ENCODE measurements around the gene CORO1C.

The CORO1C gene

DNA sequence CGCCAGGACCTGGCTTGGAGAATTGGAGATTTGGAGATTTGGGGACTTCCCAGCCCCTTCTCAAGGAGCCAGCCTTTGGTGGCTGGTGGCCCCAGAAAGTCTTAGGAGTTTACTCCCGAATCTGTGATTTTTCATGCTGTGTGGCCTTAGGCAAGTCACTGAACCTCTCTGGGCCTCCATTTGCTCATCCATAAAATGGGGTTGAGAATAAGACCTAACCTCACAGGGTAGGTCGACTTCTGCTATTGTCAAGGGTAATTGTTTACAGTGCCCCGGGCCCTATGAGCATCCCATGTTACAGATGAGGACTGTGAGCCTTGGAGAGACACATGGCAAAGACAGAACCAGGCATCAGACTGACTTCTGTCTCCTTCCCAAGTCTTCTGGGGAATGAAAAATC, 117.3 kb downstream of the CORO1C start:
- no peak for DNase-seq (ENCODE audit: low spot score)

DNA sequence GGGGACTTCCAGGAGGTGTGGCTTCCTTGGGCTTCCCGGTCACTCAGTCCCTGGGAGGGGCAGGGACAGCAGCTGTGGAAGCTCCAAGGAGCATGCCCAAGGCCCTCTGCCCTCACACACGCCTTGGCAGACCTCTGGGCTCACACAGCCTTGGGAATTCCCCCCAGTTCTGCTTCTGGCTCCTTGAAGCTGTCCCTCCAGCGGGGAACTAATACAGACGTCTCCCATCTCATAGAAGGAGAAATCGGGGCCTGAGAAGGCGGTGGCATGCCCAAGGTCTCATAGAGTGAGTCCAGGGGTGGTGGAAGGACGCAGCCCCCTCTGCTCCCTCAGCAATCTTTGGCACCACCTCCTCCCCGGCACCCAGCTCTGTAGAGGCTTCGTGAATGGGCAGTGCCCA, 117.8 kb downstream of the CORO1C start:
- DNase-seq (ENCODE audit: low spot score) = no peak

DNA sequence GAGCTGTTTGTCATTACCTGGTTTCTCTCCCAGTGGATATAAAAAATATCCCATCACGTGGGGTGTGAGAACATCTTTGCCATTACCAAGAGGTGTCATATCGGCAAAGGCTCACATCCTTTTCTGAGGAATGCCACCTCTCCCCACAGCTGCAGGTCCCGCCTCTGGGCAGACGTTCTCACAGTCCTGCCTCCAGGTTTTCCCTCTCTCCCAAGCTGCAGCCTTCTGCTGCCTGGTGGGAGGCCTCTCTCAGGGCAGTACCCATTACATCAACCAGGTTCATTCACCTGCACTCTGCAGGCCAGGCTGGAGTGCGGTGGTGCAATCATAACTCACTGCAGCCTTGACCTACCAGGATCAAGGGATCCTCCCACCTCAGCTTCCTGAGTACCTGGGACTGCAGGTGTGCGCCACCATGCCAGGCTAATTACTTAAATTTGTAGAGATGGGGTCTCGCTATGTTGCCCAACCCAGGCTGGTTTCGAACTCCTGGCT, 118.5 kb downstream of the CORO1C start:
- no peak for DNase-seq (ENCODE audit: low spot score)

DNA sequence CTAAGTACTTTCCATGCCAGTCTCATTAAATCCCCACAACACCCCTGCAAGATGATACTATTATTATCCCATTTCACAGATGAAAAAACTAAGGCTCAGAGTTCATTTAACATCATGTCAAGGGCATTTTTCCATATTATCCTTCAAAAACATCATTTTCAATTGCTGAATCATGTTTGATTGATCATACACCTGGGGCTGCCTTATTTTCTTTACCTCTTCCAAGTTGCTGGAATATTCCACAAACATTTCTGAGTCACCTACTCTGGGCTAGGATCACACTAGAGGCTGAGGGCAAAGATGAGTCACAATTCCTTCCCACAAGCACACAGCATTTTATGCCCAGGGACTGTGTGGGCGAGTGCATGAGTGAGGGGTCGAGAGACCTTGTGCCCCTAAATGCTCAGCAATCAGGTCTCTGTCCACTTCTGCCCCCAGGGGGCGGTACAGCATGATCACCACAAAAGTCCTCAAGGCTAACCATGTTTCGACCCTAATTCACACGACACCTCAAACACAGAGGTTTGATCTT, 119.4 kb downstream of the CORO1C start:
- peak; percentile 73 for DNase-seq (ENCODE audit: low spot score)

DNA sequence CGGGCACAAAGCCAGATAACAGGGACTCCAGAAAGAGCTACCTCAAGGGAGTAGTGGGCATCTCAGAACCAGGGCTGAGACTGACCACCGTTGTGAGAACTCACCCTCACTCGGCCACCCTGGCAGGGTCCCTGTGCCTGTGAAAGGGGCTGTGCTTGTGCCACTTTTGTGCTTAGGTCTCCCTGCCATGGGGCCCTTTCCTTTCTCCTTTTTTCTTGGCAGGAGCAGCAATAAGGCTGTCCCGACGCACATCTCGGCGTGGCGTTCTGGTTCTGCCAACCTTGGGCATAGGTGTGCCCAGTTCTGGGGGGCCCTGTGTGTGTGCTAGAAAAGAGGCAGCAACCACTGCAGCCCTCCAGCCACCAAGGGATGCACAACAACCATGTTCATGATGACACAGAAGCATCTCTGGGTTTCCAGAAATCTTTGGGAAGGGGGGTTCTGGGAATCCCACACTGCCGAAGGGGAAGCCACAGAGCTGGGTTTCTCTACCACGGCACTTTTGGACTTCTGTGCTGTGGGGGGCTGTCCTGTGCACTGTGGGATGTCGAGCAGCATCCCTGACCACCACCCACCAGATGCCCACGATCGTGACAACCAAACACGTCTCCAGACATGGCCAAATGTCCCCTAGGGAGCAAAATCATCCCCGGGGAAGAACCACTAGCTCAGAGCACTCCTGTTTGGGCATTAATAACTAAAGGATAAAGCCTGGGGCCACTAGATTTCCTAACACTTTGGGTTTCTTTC, 120.3 kb downstream of the CORO1C start:
- DNase-seq (ENCODE audit: low spot score) = no peak

DNA sequence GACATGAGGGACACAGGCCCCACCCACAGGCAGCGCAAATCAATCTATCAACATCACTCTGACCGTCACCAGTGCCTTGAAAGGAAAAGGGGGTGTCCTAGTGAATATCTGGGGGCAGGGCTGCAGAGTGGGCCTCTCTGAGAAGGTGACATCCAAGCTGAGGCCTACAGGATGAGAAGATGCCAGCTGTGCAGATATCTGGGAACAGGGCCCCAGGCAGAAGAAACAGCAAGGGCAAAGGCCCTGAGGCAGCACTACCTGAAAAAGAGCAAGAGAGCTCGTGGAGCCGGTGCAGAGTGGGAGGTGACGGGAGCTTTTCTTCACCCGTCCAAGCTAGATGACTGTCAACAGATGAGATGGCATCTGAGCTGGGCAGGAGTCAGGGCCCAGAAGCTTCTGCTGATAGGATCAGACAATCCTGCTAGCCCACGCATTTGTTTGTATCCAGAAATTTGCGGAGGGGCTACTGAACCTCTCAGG, 120.9 kb downstream of the CORO1C start:
- no peak for DNase-seq (ENCODE audit: low spot score)

DNA sequence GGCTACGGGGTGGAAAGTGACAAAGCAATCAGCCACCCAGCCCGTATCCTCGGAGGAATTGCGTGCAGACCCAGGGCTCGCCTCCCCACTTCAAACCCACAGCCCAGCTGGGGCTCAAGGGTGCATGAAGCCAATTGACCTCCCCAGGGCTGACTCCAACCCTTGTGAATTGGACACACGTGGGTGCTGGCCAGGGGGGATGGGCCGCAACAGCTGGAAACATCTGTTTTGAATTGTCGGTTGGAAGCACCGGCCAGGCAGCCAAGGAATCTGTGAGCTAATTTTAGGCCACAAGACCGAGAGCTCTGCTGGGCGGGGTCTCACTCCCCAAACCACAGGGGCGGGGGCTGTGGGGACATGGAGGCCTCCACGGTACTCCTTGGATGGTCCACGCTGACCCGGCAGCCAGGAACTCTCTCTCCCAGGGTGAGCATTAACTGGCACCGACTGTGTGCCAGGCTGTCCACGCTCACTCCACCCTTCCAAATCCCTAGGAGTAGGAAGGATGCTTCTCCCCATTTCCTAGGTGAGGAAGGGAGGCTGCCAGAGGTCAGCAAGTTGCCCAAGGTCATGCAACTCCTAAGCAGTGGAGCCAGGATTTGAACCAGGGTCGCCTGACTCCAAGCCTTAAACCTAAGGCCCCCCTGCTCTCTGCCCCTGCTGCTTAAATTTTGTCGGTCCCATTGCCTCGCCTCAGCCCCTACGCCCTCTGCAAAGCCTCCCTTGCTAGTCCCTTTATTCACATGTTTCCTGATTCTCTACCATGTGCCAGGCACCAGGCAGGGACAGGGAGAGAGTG, 121.6 kb downstream of the CORO1C start:
- peak; percentile 69 for DNase-seq (ENCODE audit: low spot score)

DNA sequence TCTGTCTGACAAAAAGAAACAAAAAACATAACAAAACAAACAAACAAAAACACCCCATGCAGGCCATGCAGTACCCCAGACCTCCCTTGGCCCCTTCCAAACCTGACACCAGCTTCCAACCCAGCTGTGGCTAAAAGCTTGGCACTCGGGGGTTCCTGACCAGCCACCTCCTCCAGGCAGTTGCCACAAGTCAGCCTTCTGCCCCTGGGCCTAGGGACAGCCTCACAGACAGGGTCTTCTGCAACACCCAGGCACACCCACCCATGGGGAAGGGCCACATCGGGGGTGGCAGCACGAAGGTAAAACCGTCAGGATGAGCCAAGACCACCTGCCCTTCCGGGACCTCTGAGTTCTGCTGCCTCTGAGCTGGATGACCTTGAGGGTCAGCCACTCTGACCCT, 122.7 kb downstream of the CORO1C start:
- DNase-seq (ENCODE audit: low spot score) = no peak

DNA sequence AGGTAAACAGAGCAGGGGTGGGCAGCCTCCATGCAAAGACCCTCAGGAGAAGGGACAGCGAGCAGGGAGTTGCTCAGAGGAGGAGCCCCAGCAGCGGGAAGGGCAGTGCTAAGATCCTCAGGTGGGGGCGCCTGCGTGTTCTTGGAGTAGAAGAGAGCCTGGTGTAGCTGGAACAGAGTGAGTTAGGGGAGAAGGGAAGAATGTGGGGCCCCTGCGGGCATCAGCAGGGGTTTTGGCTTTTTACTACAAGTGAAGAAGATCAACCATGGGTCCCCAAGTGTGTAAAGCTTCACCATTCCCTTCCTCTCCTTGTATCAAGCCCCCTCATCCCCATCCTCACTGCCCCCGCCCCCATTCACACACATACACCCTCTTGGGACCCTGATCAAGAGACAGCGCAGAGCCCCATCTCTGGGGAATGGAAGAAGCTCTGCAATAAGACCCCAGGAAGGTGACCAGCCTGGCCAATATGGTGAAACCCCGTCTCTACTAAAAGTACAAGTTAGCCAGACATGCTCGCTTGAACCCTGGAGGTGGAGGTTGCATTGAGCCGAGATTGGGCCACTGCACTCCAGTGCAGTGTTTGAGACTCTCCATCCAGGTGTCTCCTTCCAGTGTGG, 123.2 kb downstream of the CORO1C start:
- DNase-seq (ENCODE audit: low spot score) = no peak

DNA sequence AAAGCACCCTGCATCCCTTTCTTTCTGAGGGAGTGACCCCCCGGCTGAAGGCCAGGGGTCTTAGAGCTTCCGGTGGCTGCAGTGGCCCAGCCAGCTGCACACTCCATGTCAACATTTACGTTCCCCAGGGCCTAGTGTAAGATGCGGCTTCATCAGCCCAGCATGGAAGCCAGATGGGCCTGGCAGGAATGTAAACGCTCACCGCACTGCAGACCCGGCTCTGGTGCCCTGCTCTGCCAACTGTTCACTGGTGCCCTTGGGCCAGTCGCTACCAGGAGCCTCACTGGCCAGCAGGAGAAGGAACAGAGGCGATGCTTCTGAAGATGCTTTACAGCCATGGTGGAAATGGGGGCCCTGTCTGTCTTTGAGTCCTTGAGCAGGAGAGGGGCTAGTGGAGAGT, 124.8 kb downstream of the CORO1C start:
- no peak for DNase-seq (ENCODE audit: low spot score)

DNA sequence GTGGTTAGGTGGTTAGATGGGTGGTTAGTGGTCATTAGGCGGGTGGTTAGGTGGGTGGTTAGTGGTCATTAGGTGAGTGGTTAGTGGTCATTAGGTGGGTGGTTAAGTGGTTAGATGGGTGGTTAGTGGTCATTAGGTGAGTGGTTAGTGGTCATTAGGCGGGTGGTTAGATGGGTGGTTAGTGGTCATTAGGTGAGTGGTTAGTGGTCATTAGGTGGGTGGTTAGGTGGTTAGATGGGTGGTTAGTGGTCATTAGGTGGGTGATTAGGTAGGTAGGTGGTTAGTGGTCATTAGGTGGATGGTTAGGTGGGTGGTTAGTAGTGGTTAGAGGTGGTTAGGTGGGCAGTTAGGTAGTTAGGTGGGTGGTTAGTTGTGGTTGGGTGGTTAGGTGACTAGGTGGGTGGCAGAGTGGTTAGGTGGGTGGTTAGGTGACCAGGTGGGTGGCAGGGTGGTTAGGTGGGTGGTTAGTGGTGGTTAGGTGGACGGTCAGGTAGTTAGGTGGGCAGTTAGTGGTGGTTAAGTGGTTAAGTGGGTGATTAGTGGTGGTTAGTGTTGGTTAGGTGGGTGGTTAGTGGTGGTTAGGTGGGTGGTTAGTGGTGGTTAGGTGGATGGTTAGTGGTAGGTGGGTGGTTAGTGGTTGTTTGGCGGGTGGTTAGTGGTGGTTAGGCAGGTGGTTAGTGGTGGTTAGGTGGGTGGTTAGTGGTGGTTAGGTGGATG, 125.5 kb downstream of the CORO1C start:
- DNase-seq (ENCODE audit: low spot score) = no peak

DNA sequence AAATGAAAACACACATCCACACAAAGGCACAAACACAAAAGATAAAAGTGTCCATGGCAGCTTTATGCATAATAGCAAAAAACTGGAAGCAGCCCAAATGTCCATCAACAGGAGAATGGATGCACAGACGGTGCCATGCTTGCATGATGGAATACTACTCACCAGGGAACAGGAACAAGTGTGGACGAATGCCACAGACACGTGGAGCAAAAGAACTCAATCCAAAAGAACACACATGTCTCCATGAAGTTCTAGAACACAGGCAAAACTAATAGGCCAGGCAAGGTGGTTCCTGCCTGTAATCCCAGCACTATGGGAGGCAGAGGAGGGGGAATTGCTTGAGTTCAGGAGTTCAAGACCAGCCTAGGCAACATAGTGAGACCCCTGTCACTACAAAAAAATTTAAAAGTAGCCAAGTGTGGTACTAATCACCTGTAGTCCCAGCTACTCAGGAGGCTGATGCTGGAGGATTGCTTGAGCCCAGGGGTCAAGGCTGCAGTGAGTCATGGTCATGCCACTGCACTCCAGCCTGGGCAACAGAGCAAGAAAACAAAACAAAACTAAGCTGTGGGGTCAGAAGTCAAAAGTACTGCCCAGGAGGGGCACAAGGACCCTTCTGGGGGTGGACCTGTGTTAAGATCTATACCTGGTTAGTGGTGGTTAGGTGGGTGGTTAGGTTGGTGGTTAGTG, 126.2 kb downstream of the CORO1C start:
- no peak for DNase-seq (ENCODE audit: low spot score)

DNA sequence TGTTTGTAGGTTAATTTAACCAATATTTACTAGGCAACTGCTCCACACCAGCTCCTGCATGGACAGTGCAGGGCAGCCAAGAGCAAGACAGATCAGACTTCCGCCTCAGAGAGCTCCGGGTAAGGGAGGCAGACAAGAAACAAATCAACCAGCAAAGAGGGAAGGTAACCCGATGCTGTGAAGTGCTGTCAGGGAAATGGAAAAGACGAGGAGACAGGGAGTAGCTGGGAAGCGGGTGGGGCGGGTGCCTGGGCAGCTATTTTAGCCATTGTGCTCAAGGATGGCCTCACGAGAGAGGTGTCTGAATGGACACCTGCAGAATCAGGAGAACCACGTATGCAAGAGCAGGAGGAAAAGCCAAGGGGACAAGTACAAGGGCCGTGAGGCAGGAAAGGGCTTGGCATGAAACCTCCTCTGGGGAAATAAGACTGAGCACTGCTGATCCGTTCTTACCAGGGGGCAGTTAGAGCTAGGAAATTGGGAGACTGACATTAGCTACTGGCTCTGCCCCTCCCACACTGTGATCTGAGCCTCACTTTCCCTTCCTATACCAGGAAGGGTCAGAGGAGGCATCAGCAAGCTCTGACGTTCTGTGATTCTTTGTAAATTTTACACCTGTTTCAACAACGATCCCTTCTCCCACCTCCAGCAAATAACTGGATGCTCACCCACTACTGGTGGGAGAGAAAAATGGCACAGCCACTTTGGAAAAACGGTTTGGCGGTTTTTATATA, 126.9 kb downstream of the CORO1C start:
- DNase-seq (ENCODE audit: low spot score) = no peak

DNA sequence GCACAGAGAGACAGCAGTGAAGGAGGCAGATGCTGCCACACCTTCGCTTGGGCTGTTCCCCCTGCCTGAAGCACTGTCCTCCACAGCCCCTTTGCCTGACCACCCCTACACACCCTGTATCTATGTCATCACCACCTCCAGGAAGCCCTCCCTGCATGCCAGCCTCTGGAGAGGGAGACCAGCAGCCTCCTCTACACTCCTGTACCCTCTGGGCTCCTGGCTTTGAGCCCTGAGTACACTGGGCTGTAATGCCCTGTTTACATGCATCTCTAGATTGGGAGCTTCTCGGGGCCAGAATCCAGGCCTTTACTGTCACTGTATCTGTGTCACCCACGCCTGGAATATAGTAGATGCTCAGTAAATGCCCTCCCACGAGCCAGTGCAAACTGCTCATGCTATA, 127.6 kb downstream of the CORO1C start:
- no peak for DNase-seq (ENCODE audit: low spot score)

DNA sequence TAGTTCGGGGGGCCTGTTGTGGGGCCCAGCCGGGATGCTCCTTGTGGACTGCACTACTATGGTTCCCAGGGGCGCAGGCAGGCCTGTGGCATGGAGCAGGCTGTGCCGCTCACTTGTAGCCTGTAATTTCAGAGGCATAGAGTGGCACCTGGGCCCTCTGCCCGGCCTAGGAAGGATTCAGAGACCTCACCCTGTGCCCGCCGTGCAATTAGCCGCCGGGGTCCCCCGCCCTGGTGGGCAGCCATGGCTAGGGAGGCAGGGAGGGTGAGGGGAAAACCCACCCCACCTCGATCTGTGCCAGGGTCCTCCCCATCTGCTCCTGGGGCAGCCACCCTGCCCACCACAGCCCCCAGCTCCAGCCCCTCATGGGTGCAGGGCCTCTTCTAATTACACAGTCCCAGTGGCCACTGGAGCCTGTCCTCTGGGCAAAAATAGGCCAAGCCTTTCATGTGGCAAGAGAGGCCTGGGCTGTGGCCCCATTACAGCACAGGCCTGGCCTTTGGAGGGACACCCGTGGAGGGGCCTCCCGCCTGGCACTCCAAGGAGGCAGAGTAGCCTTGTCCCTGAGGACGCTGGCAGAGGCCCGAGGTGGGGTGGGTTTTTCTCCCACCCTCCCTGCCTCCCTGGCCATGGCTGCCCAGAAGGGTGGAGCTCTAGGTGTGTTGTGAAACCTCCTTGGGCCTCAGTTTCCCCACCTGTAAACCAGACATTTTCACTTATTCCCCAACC, 128.2 kb downstream of the CORO1C start:
- no peak for DNase-seq (ENCODE audit: low spot score)

DNA sequence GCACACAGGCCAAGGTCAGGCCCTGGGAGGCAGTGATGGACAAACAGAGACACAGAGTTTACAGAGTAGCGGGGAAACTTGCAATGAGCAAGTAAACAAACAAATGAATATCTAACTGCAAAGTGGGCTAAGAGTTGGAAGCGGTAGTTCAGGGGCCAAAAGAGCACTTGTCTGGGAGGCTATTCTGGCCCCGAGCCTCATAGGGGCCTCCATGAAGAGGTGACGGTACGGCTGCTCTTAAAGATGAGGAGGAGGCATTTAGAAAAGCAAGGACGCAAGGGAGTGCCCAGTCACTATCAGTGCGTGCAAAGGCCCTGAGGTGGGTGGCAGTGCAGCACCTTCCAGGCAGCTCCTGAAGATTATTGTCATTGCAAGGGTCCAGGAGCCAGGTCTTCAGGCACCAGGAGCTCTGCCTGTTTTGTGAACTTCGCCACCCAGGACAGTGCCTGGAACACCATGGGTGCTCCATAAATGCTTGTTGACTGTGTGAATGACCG, 129.1 kb downstream of the CORO1C start:
- DNase-seq (ENCODE audit: low spot score) = no peak

DNA sequence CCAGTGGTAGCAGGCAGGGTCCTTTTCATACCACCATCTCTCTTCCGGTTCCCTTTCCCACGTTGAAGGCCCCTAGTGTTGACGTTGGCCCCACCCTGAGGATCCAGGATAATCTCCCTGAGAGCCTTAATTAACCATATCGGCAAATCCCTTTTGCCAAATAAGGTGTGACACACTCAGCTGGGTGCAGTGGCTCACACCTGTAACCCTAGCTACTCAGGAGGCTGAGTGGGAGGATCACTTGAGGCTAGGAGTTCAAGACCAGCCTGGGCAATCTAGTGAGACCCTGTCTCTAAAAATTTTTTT, 130.7 kb downstream of the CORO1C start:
- no peak for DNase-seq (ENCODE audit: low spot score)

DNA sequence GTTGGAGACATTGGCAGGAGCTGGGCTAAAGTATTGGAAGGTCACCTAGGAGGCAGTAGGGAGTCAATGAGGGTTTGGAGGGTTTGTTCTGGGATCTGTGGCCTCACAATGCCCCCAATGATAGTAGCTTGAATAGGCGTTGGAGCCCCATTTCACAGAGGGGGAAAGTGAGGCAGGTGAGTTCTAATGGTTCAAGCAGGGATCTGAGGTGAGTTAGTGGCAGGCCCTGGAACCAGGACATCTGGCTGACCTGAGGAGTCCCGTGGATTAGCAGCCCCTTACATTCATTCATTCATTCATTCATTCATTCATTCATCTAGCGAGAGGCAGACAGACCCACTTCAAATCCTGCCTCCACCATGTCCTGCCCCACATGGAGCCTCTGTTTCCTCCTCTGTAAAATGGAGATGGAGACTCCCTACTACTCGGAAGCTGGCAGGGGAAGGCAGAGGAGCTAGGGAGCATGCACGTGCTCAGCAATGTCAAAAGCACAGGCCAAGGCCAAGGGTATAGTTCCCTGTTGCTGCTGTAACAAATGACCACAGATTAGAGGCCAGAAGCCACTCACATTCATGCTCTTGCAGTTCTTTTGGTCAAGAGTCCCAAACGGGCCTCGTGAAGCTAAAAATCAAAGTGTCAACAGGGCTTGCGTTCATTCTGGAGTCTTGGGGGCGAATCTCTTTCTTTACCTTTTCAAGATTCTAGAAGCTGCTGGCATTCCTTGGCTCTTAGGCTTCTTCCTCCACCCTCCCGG, 131.2 kb downstream of the CORO1C start:
- no peak for DNase-seq (ENCODE audit: low spot score)

DNA sequence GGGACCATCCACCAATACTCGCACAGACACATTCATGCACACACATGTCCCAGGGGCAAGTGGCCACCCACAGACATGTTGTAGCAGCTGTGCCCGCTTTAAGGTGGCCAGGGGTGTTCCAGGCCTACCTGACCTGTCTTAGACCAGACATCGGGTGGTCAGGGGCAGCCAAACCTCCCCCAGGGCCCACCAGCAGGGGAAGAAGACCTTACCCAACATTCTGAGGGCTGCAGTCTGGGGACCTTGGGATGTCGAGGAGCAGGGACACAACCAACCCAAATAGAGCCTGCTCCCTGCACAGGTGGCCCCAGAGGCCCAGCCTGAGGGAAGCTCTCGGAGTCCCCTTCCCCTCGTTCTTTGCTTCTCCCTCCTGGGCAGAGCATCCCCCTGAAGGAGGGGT, 131.8 kb downstream of the CORO1C start:
- DNase-seq (ENCODE audit: low spot score) = no peak
